HepG2 (cell line): ENCODE results near the gene CSMD2.

Source experiments
- CTCF ChIP-seq: sonication (generic); formaldehyde crosslinking; IDR thresholded peaks from 2 replicates; pipeline ENCODE4 v1.5.0; 2020; ENCODE audit warnings: mild to moderate bottlenecking, missing genetic modification reagents, moderate library complexity
- MYNN ChIP-seq: sonication (generic); formaldehyde crosslinking; IDR thresholded peaks from 2 replicates; pipeline ENCODE4 v1.4.0; 2020; ENCODE audit warnings: mild to moderate bottlenecking, low read depth, missing genetic modification reagents
- RFX5 ChIP-seq: IDR thresholded peaks from 2 replicates; pipeline ENCODE4 v1.6.1; 2011; ENCODE audit warnings: low read depth, low read length, improper control_type of control experiment
- SIN3B ChIP-seq: fragments of 150-350 bp; IDR thresholded peaks from 2 replicates; pipeline ENCODE4 v1.6.1; 2014; ENCODE audit warnings: low read length
- ZNF660 ChIP-seq: sonication (generic); formaldehyde crosslinking; IDR thresholded peaks from 2 replicates; pipeline ENCODE4 v1.5.1; 2020; ENCODE audit warnings: mild to moderate bottlenecking, low read depth, missing genetic modification reagents, borderline replicate concordance
- ZNF761 ChIP-seq: sonication (generic); formaldehyde crosslinking; conservative IDR thresholded peaks from 2 replicates; pipeline ENCODE4 v1.4.0; 2020; ENCODE audit warnings: mild to moderate bottlenecking, missing genetic modification reagents
- ZNF784 ChIP-seq: sonication (generic); formaldehyde crosslinking; IDR thresholded peaks from 2 replicates; pipeline ENCODE4 v1.5.1; 2020; ENCODE audit warnings: missing genetic modification reagents, mild to moderate bottlenecking, borderline replicate concordance
- ZNF841 ChIP-seq: sonication (generic); formaldehyde crosslinking; IDR thresholded peaks from 2 replicates; pipeline ENCODE4 v1.8.1; 2023; ENCODE audit warnings: missing genetic modification reagents, borderline replicate concordance

- TF ChIP-seq ZNF841 = no peak
- TF ChIP-seq ZNF784 (CRISPR knock-in tag) = no peak
- TF ChIP-seq RFX5 = no peak
- TF ChIP-seq SIN3B = no peak
- no peak for TF ChIP-seq CTCF (CRISPR knock-in tag)
- no peak for TF ChIP-seq ZNF761 (CRISPR knock-in tag)
- no peak for TF ChIP-seq MYNN (CRISPR knock-in tag)
- no peak for TF ChIP-seq ZNF660 (CRISPR knock-in tag)
Observed at GRCh38 chr1:33762962-33763361, 402.1 kb downstream of the CSMD2 start.
